ENCODE results near the gene PDGFD.

The PDGFD gene

GRCh38 chr11:104073950-104074705 lies 89.8 kb downstream of the PDGFD start:
- no peak overlapping the region for H3K4me3 ChIP-seq (ENCODE audit: low read depth, low read length)
- TF ChIP-seq CTCF (IDR thresholded peaks at IDR 0.05; ENCODE audit: low read depth, low read length): no peak
- in situ Hi-C loops (cut with HindIII; ENCODE audit: low sequenced_read_pairs): no loop called here
- DNase-seq (ENCODE audit: low read depth, low spot score): no peak

GRCh38 chr11:104067534-104067933 lies 96.4 kb downstream of the PDGFD start:
- H3K4me3 ChIP-seq (ENCODE audit: low read depth, low read length): no peak overlapping the region
- in situ Hi-C loops (cut with HindIII; ENCODE audit: low sequenced_read_pairs): no loop called here
- no peak for TF ChIP-seq CTCF (IDR thresholded peaks at IDR 0.05; ENCODE audit: low read depth, low read length)
- no peak for DNase-seq (ENCODE audit: low read depth, low spot score)

- no peak overlapping the region for H3K4me3 ChIP-seq (ENCODE audit: low read depth, low read length)
- in situ Hi-C loops (cut with HindIII; ENCODE audit: low sequenced_read_pairs): no loop called here
- TF ChIP-seq CTCF (IDR thresholded peaks at IDR 0.05; ENCODE audit: low read depth, low read length): no peak
- DNase-seq (ENCODE audit: low read depth, low spot score): no peak
Observed at GRCh38 chr11:104064034-104064630, 99.8 kb downstream of the PDGFD start.

- DNase-seq (ENCODE audit: low read depth, low spot score): no peak
- H3K4me3 ChIP-seq (ENCODE audit: low read depth, low read length): no peak overlapping the region
- no peak for TF ChIP-seq CTCF (IDR thresholded peaks at IDR 0.05; ENCODE audit: low read depth, low read length)
- in situ Hi-C loops (cut with HindIII; ENCODE audit: low sequenced_read_pairs): no loop called here
Observed at GRCh38 chr11:104061853-104062521, 102.0 kb downstream of the PDGFD start.

GRCh38 chr11:104060820-104061219 lies 103.1 kb downstream of the PDGFD start:
- in situ Hi-C loops (cut with HindIII; ENCODE audit: low sequenced_read_pairs): no loop called here
- TF ChIP-seq CTCF (IDR thresholded peaks at IDR 0.05; ENCODE audit: low read depth, low read length): no peak
- H3K4me3 ChIP-seq (ENCODE audit: low read depth, low read length): no peak overlapping the region
- no peak for DNase-seq (ENCODE audit: low read depth, low spot score)

GRCh38 chr11:104060004-104060794 lies 103.7 kb downstream of the PDGFD start:
- DNase-seq (ENCODE audit: low read depth, low spot score): no peak
- TF ChIP-seq CTCF (IDR thresholded peaks at IDR 0.05; ENCODE audit: low read depth, low read length): no peak
- H3K4me3 ChIP-seq (ENCODE audit: low read depth, low read length): no peak overlapping the region
- in situ Hi-C loops (cut with HindIII; ENCODE audit: low sequenced_read_pairs): no loop called here

All from astrocyte of the spinal cord (primary cell).